Activated naive CD4-positive, alpha-beta T cell (primary cell): Measurements from ENCODE around the gene FNBP1.

Source experiments
- DNase-seq, 4 experiments: peaks; one replicate each; lab custom pipeline; 2025; lab: John Stamatoyannopoulos, UW

FNBP1 gene

DNA sequence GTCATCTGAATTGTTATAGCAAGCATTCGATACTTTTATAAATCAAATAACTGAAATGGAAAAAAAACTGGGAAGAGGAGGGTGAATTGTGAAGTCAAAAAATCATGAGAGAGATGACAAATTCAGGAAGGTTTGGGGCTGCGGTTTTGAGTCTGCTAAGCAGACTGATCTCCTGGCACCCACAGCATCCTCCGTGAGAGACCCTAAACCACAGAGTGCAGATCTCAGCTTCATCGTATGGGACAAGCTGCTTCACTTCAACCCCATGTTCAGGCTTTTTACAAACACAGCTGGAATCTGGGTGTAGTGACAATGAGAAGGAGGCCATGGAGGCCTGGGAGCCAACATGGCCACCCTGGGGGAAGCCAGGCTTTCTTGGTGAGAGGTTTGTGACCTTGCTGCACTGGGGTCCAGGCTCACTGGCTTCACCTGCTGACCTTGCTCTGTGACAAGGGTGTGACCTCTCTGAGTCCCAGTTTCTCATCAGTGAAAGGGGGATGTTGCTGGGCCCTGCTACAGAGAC is 188.3 kb downstream of the FNBP1 start:
- no peak for DNase-seq

DNA sequence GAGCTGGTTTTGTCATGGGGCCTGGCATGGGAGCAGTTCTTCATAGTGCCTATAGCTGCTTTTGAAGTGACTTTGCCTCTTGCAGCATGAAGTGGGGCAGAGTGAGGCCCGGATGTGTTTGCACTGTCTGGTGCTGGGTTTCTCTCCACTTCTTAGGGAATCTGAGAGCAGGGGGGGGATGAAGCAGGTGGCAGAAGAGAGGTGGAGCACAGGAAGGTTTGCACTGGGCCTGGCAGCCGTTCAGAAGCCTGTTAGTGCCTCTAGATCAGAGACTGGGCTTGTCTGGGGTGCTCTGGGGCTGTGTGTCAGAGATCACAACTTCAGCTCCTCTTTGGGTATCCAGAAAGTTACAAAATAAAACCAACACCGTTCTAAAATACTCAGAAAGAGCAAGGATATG is 189.4 kb downstream of the FNBP1 start:
- no peak for DNase-seq

DNA sequence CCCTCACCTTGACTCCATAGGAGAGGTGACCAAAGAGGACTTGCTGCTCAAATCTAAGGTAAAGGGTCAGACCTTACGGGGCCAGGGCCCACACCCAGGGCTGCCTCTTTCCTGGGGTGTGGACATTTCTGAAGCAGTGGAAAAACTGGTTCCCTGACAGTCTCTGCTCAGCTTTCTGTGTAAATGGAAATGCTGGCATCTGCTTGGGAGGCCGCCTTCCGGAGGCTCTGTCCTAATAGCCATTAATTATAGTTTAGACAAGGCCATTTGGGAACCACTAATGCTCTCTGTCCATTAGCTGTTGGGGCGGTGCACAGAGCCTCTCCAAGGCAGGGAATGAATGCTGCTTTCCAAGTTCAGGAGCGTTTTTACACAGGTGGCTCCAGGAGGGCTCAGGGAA is 190.4 kb downstream of the FNBP1 start:
- DNase-seq, result no peak

DNA sequence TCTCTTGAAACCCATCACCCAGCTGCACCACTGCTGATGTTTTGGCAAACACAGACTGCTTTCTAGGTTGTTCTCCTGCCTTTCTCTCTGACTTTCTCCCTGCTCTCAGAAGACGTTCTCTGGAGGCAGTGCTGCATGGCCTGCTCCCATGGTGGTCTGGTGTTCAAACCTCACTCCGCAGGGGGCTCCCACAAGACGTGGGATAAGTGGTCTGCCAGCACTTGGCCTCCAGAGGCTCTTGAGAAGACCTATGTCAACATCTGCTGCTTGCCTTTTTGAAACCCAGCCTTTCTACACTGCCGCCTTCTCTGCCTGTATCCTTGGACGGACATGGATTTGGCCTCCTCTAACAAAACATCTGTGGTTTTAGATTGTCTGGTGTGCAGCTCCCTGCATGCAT is 191.2 kb downstream of the FNBP1 start:
- no peak for DNase-seq

DNA sequence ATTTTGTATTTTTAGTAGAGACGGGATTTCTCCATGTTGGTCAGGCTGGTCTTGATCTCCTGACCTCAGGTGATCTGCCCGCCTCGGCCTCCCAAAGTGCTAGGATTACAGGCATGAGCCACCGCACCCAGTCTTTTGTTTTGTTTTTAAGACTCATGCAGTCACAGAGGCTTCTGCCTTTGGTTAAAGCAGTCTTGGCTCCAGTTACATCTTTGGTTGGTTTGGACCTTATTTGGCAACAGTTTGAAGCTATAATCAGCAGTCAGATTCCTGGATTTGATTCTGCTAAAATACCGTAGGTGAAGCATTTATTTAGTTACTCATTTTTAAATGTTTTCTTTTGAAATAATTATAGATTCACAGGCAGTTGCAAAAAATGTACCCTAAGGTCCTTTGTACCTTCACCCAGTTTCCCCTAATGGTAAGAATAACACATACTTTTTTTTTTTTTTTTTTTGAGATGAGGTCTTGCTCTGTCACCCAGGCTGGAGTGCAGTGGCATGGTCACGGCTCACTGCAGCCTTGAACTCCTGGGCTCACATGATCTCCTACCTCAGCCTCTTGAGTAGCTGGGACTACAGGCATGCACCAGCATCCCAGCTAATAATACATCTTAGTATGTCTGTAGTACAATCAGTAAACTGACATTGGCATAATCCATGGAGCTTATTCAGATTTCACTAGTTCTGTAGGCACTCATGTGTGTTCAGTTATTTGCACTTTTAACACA is 192.0 kb downstream of the FNBP1 start:
- no peak for DNase-seq

DNA sequence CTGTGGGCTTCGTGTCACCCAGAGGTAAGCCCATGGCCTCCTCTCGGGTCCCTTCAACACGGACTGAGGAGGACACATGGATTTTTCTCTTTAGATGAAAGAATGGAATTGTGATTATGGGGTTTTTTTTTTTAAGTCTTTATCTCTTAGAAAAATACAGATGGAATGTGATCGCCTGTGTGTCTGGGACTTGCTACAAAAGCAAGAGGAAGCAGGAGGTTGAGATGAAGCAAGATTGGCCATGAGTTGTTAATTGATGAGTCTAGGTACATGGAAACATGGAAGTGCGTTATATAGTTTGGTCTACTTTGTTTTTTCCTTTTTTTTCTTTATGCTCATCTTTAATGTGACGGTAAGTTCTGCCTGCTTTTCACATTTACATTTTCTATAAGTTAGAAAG is 193.1 kb downstream of the FNBP1 start:
- no peak for DNase-seq

DNA sequence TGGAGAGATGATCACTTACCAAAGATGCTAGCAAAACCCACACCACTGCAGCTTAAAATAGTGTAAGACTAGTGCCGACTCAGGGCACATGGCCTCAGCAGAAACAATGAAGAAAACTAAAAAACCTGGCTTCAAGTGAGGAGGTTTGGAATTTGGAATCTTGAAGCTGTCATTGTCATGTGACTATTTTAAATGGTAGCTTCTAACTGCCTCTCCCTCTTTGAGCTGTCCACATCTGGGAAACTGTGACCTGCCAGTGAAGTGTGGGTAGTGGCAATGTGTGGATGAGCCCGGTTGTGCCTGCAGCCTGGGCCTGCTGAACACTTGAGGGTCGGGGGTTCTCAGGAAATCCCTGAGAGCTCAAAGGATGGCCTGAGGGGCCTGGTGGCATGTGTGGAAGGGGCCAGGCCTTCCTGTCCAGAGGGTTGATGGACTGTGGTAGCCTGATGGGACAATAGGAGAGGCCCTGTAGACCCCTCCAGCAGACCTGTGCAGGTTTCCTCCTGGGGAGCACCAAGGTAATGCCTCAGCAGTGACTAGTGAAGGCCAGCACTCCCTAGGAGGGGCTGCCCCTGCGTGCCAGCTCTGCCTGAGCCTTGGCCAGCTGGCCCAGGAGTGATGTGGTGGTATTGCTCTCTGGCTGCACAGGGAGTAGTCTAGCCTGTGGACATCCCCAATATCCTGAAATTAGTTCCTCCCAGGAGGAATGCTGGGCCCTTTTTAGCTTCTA is 194.1 kb downstream of the FNBP1 start:
- no peak for DNase-seq

DNA sequence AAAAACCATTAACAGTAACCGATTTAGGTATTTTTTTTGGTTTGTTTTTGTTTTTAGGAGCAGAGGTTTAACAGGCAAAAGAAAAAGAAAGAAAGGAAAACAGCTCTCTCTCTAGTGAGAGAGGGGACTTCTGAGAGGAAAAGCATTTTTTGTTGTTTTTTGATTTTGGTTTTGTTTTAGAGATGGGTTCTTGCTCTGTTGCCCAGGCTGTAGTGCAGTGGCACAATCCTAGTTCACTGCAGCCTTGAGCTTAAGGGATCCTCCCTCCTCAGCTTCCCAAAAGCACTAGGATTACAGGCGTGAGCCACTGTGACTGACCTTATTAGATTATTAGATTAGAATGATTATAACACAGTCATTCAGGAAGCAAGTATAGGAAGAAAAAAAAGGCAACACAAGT is 197.6 kb downstream of the FNBP1 start:
- DNase-seq, result no peak

DNA sequence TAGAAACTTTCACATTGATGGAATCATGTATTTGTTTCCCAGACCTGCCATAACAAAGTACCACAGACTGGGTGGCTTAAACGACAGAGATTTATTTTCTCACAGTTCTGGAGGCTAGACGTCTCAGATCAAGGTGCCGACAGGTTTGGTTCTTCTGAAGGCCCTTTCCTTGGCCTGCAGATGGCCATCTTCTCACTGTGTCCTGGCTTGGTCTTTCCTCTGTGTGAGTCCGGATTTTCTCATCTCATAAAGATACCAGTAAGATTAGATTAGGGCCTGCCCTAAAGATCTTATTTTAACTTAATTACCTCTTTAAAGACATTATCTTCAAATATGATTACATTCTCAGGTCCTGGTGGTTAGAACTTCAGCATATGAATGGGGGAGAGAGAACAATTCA is 201.9 kb downstream of the FNBP1 start:
- DNase-seq, result no peak

DNA sequence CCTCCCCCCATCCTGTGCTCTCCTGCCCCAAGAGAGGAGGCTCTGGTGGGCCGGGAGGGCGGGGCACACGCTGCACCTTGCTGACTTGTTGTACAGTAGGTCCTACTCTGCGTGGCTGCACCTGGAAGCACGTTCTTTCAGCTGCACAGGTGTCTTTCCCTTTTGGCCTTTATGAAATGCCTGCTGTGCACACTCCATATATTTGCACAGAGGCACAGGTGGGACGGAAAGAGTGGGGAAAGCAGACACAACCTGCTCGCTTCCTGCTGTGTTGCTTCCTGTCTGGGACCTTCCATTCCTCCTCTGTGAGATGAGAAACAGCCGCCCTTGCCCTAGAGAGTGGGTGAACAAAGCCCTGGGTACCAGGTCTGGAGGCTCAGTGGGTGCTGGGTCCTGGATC is 203.0 kb downstream of the FNBP1 start:
- DNase-seq, result no peak

DNA sequence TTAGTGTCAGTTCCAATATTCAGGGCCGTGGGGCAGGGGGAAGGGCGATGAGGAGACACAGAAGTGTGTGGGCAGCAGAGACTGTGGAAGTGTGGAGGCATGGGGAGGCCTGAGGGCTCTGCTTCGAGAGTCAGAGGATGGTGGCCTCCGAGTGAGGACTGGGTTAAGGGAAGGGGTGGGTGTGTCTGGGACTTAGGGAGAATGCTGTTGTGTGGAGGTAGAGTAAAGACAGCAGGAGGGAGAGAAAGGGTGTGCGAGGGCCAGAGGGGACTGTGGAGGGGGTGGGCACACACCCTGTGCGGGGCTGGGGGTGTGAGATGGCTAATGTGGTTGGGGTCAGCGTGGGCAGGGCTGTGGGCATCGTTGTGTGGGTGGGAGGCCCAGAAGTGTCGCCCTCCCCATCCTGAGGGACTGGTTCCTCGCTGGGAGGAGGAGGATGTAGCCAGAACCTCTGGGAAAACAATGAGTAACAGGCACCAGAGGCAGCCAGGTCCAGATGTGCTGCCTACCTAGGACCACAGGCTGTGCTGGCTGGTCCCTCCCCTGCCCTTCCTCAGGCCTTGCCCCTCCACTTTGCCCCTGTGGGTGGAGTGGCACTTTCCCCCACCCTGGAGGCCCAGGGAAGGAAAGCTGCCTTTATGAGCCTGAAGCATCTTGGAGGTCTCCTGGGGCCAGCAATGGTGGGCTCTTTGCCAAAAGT is 203.5 kb downstream of the FNBP1 start:
- no peak for DNase-seq

DNA sequence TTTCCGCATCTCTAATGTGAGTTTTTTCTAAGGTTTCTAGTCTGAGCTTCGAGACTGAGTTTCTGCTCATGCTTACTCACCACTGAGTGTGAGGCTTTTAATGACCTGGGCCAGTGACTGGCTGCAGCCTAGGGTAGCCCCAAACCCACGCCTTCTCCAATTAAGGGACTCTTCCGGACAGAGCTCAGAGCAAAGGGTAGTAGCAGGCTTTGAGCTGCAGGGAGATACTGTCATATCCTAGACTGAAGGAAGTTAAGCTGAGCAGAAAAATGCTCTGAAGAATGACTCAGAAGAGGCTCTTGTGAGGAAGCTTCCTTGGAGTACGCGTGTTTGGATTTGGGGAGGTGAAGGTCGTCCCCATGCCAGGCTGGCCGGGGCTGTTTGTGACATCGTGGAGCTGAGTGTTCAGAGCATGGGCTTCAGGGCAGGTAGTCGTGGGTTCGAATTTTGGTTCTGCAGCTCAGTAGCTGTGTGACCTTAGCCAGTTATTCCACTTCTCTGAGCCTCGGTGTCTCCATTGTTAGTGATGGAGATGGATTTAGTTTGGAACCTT is 204.2 kb downstream of the FNBP1 start:
- no peak for DNase-seq
